Body of pancreas (tissue), 4 donors: Measurements from ENCODE around the gene KRT20. TPM values are rescaled to one million over a fixed set of nuclear protein-coding genes. Genes with fewer than 3 reads are reported as not detected.
"Not testable (repeated sequence)": the region's sequence is repeated elsewhere in the genome, so short reads cannot be mapped to it uniquely, and the experiment has no call there.

Source experiments
- ATAC-seq: fragments of 150-250 bp; one replicate; pipeline ENCODE4 v1.9.1; 2016
- DNase-seq, 4 donors: peaks; one replicate each; pipeline ENCODE4 v3.0.0-alpha.2; 2019
- H3K27ac ChIP-seq, 4 donors: fragments of 200-600 bp; sonication (generic); 1 replicate in 3 of 4; 2 replicates in 1 of 4; pipeline versions ENCODE4 v1.5.1 to v1.6.1; 2016 to 2019; ENCODE audit warnings: mild to moderate bottlenecking in 1 of 4, mixed read lengths in 1 of 4, moderate library complexity in 1 of 4
- H3K27me3 ChIP-seq, 2 donors: fragments of 200-600 bp; sonication (generic); one replicate each; pipeline ENCODE4 v1.6.0; 2016; ENCODE audit warnings: mild to moderate bottlenecking in 1 of 2
- H3K36me3 ChIP-seq, 2 donors: fragments of 200-600 bp; sonication (generic); replicated peaks in 1 of 2; 2 replicates each; pipeline ENCODE4 v1.5.1; 2016; ENCODE audit warnings: low read depth in 2 of 2; ENCODE audit not compliant: insufficient read depth in 1 of 2
- H3K4me1 ChIP-seq: fragments of 200-600 bp; sonication (generic); one replicate; pipeline ENCODE4 v1.6.0; 2016
- H3K4me3 ChIP-seq, 2 donors: fragments of 200-600 bp; sonication (generic); 1 replicate in 1 of 2; 2 replicates in 1 of 2; pipeline ENCODE4 v1.5.1; 2016 to 2019
- H3K9me3 ChIP-seq, 3 donors: fragments of 200-600 bp; sonication (generic); 1 replicate in 2 of 3; 2 replicates in 1 of 3; pipeline ENCODE4 v1.5.1; 2016
- CTCF ChIP-seq, 7 experiments: fragments of 450-650 bp in 4 of 7; fragments of 200-600 bp in 3 of 7; sonication (generic) in 3 of 7; IDR thresholded peaks; one replicate each; pipeline ENCODE4 v1.5.1; 2016 to 2019; ENCODE audit warnings: antibody characterized with exemption in 7 of 7
- POLR2A ChIP-seq, 3 donors: fragments of 450-650 bp; IDR thresholded peaks; one replicate each; pipeline ENCODE4 v1.6.1; 2016; ENCODE audit warnings: antibody characterized with exemption in 3 of 3, mild to moderate bottlenecking in 2 of 3
- WGBS, 2 donors: methylation state at CpG; one replicate each; pipeline ENCODE4 v1.1.5; 2017; 5-methylcytosine and 5-hydroxymethylcytosine counted together
- intact Hi-C: fragments of 100-400 bp; cut with DNase I; formaldehyde crosslinking; loops from one replicate; pipeline ENCODE4 v1.15.1; 2023
- total RNA-seq, 2 donors: library from RNA; depleted of rRNA; stranded (reverse); fragments of >200 nt; gene quantifications; one replicate each; pipeline ENCODE4 v1.1.0, GENCODE V29; 2016

The KRT20 gene
- total RNA-seq, 2 donors from 2014 or later = not detected

DNA sequence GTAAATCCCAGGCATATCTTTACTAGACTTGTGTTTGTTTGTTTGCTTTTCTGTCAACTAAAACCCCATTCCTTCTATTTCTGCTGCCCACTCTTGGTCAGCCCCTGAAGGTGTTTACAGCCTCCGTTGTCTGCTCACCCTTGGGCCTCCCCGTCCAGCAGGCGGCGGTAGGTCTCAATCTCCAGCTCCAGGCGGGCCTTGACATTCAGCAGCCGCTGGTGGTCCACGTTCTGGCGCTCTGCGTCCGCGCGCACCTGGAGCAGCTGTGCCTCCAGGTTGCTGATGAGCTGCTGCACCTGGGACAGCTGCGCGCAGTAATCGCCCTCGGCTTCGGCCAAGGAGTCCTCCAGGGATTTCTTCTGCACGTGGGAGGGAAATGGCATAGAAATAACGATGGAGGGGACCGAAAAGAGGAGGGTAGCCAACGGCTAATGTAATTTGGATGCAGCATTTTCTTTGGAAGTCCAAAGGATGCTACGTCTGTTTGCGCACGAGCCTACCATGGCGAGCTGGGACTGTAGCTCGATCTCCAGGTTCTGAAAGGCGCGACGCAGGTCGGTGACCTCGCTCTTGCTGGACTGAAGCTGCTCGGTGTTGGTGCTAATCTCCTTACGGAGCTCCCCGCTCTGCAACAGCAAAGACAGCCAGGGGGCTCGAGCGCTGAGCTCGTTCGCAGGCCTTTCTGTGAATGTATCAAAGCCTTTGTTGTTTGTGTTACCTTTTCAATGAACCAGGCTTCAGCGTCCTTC is 21.9 kb downstream of the KRT20 start:
- intact Hi-C loops = no loop called here
- WGBS, 2 donors = 34 to 49% methylated on average over 37 to 39 of the region's 39 CpGs
- H3K27ac ChIP-seq = no peak overlapping the region
- TF ChIP-seq CTCF (IDR thresholded peaks at IDR 0.05) (no peak), POLR2A (IDR thresholded peaks at IDR 0.05) (no peak)
- no peak overlapping the region for H3K4me3 ChIP-seq
- no peaks in the 10 kb centered on the region for H3K27me3 ChIP-seq
- ATAC-seq = no peak
- no peaks in the 10 kb centered on the region for H3K9me3 ChIP-seq
- no peaks in the 10 kb centered on the region for H3K36me3 ChIP-seq
- H3K4me1 ChIP-seq = no peaks in the 10 kb centered on the region
- DNase-seq = no peak

- H3K4me3 ChIP-seq = no peak overlapping the region
- WGBS, 2 donors = 41 to 54% methylated on average over 2 of the region's 2 CpGs
- no peak overlapping the region for H3K27ac ChIP-seq
- H3K36me3 ChIP-seq = no peaks in the 10 kb centered on the region
- TF ChIP-seq POLR2A (IDR thresholded peaks at IDR 0.05) = no peak
- TF ChIP-seq CTCF (IDR thresholded peaks at IDR 0.05) = no peak
- no peaks in the 10 kb centered on the region for H3K4me1 ChIP-seq
- no peaks in the 10 kb centered on the region for H3K9me3 ChIP-seq
- ATAC-seq (no peak), DNase-seq (no peak)
- intact Hi-C loops = no loop called here
- no peaks in the 10 kb centered on the region for H3K27me3 ChIP-seq
These were observed 25.5 kb downstream of the KRT20 start for GRCh38 chr17:40859536-40859935.

GRCh38 chr17:40858667-40859066 is 26.4 kb downstream of the KRT20 start:
- H3K4me1 ChIP-seq, H3K4me3 ChIP-seq, ATAC-seq, H3K27me3 ChIP-seq, intact Hi-C loops, H3K36me3 ChIP-seq, DNase-seq, H3K9me3 ChIP-seq, H3K27ac ChIP-seq: not testable (repeated sequence)
- 85 to 90% methylated on average over 2 of the region's 2 CpGs for WGBS, 2 donors

DNA sequence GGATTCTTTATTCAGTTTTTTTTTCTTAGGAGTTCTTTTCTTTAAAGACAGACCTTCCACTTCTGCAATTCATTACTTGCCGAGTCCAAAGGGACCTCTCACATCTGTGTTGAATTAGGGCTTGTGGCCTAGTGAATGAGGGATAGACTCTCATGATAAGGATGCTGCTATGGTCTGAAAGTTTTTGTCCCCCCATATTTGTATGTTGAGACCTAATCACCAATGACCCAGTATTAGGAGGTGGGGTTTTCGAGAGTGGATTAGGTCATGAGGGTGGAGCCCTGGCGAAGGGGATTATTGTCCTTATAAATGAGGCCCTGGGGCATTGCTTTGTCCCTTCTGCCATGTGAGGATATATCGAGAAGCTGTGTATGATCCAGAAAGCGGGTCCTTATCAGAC is 27.5 kb downstream of the KRT20 start:
- Histone ChIP-seq H3K9me3 (no peaks in the 10 kb centered on the region), H3K27me3 (no peaks in the 10 kb centered on the region), H3K36me3 (no peaks in the 10 kb centered on the region), H3K27ac (no peak overlapping the region), H3K4me3 (no peak overlapping the region), H3K4me1 (peaks cover 5% of the 10 kb centered on the region)
- intact Hi-C loops = no loop called here
- 72 to 73% methylated on average over 5 of the region's 5 CpGs for WGBS, 2 donors
- TF ChIP-seq POLR2A (IDR thresholded peaks at IDR 0.05) (no peak), CTCF (IDR thresholded peaks at IDR 0.05) (no peak)
- no peak for ATAC-seq
- DNase-seq = no peak

DNA sequence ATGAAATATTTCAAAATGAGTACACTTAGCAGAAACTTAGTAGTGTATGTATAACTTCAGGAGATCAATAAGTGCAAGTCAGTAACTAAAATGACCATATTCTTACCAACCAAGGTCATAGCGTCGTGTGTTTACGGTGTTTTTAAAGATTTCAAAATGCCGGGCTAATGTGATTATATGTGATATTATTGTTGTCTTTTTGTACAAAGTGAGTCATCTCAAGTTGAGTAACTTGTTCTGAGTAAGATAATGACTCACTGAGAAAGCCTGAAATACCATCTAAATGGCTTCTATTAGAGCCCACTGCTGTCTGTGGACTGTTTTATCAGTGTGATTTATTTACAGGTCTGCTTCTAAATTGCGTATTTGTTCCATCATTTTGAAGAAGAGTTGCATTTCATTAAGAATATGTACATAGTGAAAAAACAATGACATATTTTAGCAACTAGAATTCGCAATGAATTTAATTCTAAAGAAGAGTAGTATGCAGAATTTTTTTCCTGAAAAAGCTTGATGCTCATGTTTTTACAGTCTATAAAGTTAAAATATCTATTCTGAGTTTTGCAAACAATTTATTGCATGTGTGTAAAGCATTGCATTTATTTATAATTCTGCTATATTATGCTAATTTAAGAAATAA is 30.7 kb downstream of the KRT20 start:
- Histone ChIP-seq H3K27ac (no peak overlapping the region), H3K4me1 (peaks cover 5% of the 10 kb centered on the region), H3K27me3 (no peaks in the 10 kb centered on the region), H3K36me3 (no peaks in the 10 kb centered on the region), H3K4me3 (no peak overlapping the region), H3K9me3 (no peaks in the 10 kb centered on the region)
- no peak for ATAC-seq
- intact Hi-C loops = no loop called here
- TF ChIP-seq POLR2A (IDR thresholded peaks at IDR 0.05) (no peak), CTCF (IDR thresholded peaks at IDR 0.05) (no peak)
- no peak for DNase-seq
- 27 to 28% methylated on average over 6 of the region's 6 CpGs for WGBS, 2 donors
